ENCODE data around the gene AKT3.

AKT3 gene

DNA sequence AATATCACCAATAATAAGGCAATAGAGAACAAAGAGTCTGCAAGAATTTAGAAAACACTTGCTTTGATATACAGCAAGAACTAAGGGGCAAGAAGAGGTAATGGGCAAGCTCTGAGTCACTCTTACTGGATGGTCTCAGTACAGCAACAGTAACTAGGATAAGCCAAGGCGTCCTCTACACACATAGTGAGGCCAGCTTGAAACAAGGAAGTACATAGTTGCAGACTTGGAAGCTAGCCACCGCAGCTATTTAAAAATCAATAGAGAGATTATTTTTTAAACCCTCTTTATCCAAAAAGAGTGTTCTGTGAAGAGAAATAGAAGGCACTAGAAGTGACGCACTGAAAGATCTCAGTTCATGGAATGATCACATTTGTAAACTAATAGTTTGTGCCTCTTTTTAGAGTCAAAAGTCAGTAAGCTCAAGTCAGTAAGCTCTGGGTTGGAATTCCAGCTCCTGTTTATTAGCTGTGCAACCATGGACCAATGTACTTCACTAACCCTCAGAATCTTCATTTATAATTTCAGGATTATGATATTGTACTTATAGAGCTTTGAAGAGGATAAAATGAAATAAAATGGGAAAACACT lies 118.6 kb downstream of the AKT3 start:
- DNase-seq (ENCODE audit: low spot score), result peak; percentile 47

GRCh38 chr1:243730487-243731150 lies 119.4 kb downstream of the AKT3 start:
- no peak for DNase-seq (ENCODE audit: low spot score)

- DNase-seq (ENCODE audit: low spot score), result no peak
Measured at GRCh38 chr1:243729956-243730355, 120.1 kb downstream of the AKT3 start.

DNA sequence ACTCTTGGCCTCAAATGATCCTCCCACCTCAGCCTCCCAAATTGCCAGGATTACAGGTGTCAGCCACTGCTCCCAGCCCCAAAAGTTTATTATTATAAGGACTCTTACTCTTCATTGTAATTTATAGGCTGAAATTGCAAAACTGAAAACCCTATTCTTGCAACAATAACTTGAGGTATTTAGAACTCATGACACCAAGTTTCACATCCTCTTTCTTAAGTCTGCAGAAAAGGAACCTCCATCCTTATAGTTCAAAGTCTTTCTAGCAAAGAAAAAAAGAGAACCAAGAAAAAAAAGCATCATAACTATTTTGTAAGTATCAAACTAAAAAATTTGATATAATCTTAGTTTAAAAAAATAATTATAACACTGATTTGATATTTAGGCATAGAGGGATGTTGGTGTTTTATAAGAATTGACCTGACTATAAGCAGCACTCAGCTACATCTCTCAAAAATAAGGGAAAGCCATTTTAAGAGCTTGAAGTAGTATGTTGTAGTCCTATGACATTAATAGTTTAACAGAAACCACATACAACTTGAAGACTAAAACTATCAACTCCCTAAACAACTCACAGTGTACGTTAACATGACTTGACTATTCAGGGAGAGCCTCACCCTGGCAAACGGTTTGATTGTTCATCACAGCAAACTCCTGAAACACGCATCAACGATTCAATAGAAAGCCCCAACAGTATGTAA lies 122.4 kb downstream of the AKT3 start:
- DNase-seq (ENCODE audit: low spot score), result no peak

GRCh38 chr1:243726806-243727502 lies 123.1 kb downstream of the AKT3 start:
- no peak for DNase-seq (ENCODE audit: low spot score)

GRCh38 chr1:243725846-243726245 lies 124.2 kb downstream of the AKT3 start:
- DNase-seq (ENCODE audit: low spot score), result no peak

GRCh38 chr1:243725075-243725474 lies 125.0 kb downstream of the AKT3 start:
- DNase-seq (ENCODE audit: low spot score), result no peak

DNA sequence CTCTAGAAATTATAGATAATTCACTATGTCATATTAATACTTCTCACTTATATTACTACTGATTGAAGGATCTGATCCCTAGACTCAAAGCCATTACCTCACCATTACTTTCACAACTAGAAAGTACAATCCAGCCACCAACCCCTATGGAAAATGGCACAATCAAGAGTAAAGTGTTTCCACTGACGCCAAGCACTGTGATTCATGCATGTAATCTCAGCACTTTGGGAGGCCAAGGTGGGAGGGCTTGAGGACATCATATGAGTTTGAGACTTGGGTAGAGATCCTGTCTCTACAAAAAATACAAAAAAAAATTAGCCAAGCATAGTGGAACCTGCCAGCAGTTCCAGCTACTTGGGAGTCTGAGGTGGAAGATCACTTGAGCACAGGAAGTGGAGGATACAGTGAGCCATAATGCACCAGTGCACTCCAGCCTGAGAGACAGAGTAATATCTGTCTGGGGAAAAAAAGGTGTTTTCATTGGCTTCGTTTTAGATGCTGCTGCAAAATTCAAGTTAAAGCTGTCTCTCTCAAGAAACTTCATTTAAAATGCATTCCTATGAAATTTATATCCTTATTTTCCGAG lies 126.5 kb downstream of the AKT3 start:
- no peak for DNase-seq (ENCODE audit: low spot score)

GRCh38 chr1:243723050-243723449 lies 127.0 kb downstream of the AKT3 start:
- no peak for DNase-seq (ENCODE audit: low spot score)

DNA sequence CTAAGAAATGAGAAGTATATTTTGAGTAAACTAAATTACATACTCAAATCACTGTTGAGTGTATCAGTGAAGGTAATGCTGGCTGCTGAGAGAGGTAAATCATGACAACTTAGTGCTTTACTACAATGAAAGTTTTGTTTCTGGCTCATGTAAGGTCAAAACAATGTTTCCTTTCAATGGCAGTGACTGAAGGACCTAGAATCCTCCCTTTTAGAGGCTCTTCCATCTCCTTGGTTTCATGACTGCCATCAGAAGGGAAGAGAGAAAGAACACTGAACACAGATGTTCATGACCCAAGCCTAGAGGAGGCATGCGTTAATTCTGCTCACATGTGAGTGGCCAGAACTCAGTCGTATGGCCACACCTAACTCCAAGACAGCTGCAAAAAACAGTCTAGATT lies 130.6 kb downstream of the AKT3 start:
- no peak for DNase-seq (ENCODE audit: low spot score)

GRCh38 chr1:243718893-243719292 lies 131.2 kb downstream of the AKT3 start:
- DNase-seq (ENCODE audit: low spot score), result peak; percentile 57

- no peak for DNase-seq (ENCODE audit: low spot score)
Measured at GRCh38 chr1:243718022-243718421, 132.0 kb downstream of the AKT3 start.

DNA sequence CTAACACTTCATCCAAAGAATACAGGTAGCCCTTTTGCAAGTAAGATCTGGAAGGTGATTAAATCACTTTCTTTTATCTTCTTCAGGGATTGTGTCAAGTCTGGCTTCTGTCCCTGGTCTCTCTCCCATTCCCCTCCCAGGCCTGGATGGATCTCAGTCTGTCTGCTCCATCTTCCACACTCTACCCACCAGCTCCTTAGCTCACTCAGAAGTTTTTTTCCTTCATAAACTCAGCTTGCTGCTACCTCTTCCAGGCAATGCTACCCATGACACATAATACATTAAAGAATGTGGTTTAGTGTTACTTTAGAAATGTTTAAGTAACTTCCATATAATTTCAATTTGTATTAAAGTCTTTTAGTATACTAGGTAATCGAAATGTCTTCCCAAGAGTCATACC lies 133.1 kb downstream of the AKT3 start:
- no peak for DNase-seq (ENCODE audit: low spot score)

- no peak for DNase-seq (ENCODE audit: low spot score)
Measured at GRCh38 chr1:243715285-243715684, 134.8 kb downstream of the AKT3 start.

- DNase-seq (ENCODE audit: low spot score), result no peak
Measured at GRCh38 chr1:243713470-243714186, 136.4 kb downstream of the AKT3 start.

DNA sequence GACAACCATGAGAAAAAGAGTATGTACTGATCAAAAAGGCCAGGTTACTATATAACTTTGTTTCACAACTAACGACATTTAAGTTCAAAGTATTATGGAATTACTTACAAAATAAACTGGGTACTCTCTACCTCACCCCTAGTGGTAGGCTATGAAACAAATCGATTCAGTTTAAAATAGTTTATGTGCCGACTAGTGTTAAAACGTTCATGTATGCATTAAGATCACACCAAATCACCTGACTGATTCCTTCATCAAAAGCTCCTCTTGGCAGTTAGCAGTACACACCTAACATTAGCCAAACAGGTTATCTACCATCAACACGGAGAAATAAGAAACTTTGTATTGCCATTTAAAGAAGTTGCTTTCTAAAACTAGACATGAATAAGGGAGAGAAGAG lies 137.1 kb downstream of the AKT3 start:
- DNase-seq (ENCODE audit: low spot score), result no peak

GRCh38 chr1:243712242-243712641 lies 137.8 kb downstream of the AKT3 start:
- no peak for DNase-seq (ENCODE audit: low spot score)

DNA sequence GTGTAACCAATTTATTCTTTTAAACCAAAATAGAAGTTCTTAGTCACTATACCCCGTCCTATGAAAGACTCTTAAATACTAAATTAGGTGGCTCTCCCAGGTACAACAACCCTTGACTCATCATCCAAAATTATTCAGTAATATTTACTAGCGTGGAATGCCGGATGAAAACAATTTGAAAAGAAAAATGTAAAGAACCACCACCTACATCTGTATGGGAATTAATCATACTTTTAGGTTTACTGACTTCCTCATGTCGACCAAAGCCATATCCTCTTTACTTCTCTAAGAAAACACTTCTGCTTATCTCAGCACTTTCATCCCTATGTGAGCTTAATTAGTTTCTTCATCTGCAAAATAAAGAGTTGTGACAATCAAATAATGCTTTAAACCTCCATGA lies 139.6 kb downstream of the AKT3 start:
- no peak for DNase-seq (ENCODE audit: low spot score)

DNA sequence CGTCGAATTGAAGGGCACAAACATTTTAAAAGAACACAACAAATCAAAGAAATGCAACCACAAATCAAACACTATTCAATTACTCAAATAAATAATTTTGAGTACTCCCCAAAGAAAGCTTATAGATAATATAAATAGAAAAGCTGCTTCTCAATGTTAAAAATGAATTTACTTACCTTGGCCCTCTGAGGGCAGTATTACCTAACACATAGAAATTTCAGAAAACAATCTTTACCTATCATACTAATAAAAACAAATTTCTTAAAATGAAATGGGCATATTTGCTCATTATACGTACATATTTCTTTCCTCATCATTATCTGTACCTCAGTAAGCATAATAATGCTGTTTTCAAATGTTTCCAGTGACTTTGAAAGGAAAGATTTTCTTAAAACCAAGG lies 141.8 kb downstream of the AKT3 start:
- no peak for DNase-seq (ENCODE audit: low spot score)

DNA sequence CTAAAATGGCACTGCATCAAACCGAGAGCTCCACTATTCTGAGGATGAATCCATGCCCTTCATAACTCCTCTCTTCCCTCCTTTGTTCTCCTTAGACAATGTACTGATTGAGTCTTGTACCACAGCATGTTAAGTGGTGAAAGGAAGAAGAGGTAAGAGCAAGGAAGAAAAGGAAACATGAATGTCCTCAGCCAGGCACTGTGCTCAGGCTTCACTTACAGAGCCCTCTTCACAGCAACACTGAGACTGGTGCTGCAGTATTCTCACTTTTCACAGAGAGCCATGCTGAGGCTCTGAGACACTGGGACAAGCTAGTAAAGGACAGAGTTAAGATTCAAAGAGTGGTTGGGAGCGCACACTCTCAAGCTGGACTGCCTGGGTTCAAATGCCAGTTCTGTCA lies 143.5 kb downstream of the AKT3 start:
- no peak for DNase-seq (ENCODE audit: low spot score)

GRCh38 chr1:243705585-243705984 lies 144.5 kb downstream of the AKT3 start:
- no peak for DNase-seq (ENCODE audit: low spot score)

GRCh38 chr1:243701872-243702271 lies 148.2 kb downstream of the AKT3 start:
- DNase-seq (ENCODE audit: low spot score), result no peak
